ENCODE measurements around the gene HRH2. TPM values are rescaled to one million over a fixed set of nuclear protein-coding genes. Genes with fewer than 3 reads are reported as not detected.

Gene HRH2
- total RNA-seq (2022; extraction: Qiagen RNA extraction; ENCODE audit: low read depth): 0.48 to 0.86 TPM (median 0.70 TPM) in 5 replicates

DNA sequence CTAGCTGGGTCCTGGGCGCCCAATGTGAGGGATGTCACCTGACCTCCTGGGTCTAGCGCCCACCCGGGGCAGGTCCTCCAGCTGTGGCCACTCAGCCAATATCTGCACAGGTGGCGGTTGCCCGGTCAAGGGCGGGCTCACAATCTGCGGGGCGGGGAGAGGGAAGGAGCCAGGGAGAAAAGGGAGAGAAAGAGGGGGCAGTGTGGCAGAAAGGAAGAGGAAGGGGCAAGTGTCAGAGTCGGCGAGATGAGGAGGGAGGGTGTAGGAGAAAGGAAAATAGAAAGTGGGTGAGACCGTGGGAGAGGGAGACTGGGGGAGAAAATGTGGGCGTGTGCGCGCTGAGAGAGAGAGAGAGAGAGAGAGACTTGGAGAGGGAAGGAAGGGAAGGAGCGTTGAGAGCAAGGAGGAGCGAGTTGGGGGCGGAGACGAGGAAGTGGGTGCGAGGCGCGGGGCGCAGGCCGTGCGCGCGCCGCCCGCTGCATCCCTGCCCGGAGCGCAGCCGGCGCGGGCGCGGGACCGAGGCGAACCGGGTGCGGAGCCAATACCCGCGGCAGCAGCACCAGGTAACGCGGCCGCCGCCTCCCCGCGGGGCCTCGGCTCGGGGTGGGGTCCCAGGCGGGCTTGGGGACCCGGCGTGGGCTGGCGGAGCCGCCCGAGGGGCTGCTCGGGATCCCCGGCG, at the start of gene HRH2:
TSS of gene HRH2 (plus strand) at position 479 of the 679 bp plus-strand sequence. CDS start 25,163 bp downstream, outside the sequence.

Other genes starting within 250 kb of the HRH2 start
- gene DRD1, start 213.9 kb upstream of the HRH2 start, total RNA-seq (2022; extraction: Qiagen RNA extraction; ENCODE audit: low read depth): 0.37 to 1.0 TPM (median 0.64 TPM) in 5 replicates
- gene SFXN1, start 179.5 kb upstream of the HRH2 start, total RNA-seq (2022; extraction: Qiagen RNA extraction; ENCODE audit: low read depth): 91.1 to 116 TPM (median 97.7 TPM) in 5 replicates
- gene CPLX2, start 213.5 kb downstream of the HRH2 start, total RNA-seq (2022; extraction: Qiagen RNA extraction; ENCODE audit: low read depth): 137 to 177 TPM (median 160 TPM) in 5 replicates